NCI-H1436 (cell line): Measurements from ENCODE around the gene RAVER2.
"Not testable (repeated sequence)": the region's sequence is repeated elsewhere in the genome, so short reads cannot be mapped to it uniquely, and the experiment has no call there.

Experiments used
- DNase-seq: peaks from one replicate; lab custom pipeline; 2025; lab: John Stamatoyannopoulos, UW

Gene RAVER2

DNA sequence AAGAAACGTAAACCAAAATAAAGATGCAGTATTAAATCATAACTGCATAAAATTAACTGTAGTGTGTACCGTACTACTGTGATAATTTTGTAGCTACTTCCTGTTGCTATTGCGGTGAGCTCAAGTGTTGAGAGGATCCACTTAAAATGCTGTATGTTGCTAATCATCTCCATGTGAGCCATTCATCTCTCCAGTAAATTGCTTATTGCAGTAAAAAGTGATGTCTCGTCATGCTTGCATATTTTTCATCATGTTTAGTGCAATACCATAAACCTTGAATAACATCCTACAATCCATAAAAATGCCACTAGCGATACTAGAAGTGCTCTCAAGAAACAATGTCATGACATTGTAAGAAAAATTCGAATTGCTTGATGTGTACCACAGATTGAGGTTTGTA lies 66.3 kb downstream of the RAVER2 start:
- peak; percentile 14 for DNase-seq

DNA sequence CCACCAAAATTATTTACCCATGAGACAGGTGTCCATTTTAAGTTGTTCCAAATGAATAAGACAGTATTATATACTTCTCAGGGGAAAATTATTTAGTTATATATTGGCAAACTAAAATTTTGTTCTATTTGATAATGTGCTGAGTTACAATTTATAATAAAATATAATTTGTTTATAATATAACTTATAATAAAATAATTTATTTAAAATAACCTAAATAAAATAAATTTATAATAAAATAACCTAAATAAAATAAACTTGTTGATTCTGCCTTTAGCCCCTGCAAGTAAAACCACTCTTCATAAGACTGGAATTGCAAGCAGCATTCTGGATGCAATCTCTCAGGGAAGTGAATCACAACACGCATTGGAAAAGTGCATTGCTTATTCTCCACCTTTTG lies 69.6 kb downstream of the RAVER2 start:
- DNase-seq, result no peak

DNA sequence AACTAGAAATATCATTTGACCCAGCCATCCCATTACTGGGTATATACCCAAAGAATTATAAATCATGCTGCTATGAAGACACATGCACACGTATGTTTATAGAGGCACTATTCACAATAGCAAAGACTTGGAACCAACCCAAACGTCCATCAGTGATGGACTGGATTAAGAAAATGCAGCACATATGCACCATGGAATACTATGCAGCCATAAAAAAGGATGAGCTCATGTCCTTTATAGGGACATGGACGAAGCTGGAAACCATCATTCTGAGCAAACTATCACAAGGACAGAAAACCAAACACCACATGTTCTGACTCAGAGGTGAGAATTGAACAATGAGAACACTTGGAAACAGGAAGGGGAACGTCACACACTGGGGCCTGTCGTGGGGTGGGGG lies 72.5 kb downstream of the RAVER2 start:
- not testable (repeated sequence) for DNase-seq

GRCh38 chr1:64820572-64820971 lies 75.7 kb downstream of the RAVER2 start:
- not testable (repeated sequence) for DNase-seq

- DNase-seq, result no peak
These were observed 77.7 kb downstream of the RAVER2 start for GRCh38 chr1:64822621-64823020.

GRCh38 chr1:64823691-64824476 lies 79.0 kb downstream of the RAVER2 start:
- DNase-seq, result peak; percentile 60

DNA sequence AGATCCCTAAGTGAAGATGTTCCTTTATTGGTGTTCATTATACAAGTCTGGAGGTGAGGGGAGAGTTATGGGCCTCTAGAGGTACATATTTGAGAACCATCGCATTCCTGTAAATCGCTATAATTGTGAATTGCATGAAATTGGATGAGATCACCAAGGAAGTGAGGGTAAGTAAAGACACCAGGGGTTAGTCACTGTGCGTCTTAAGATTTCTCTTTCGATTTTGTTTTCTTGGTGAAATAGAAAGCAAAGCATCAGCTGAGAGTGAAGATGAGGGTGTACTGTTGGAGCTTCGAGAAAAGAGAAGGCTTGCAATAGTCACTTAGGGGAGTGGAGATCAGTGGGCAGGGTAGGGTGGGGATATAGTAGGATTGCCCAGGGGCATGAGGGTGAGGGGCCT lies 82.1 kb downstream of the RAVER2 start:
- DNase-seq, result no peak

GRCh38 chr1:64828829-64829228 lies 84.0 kb downstream of the RAVER2 start:
- no peak for DNase-seq

DNA sequence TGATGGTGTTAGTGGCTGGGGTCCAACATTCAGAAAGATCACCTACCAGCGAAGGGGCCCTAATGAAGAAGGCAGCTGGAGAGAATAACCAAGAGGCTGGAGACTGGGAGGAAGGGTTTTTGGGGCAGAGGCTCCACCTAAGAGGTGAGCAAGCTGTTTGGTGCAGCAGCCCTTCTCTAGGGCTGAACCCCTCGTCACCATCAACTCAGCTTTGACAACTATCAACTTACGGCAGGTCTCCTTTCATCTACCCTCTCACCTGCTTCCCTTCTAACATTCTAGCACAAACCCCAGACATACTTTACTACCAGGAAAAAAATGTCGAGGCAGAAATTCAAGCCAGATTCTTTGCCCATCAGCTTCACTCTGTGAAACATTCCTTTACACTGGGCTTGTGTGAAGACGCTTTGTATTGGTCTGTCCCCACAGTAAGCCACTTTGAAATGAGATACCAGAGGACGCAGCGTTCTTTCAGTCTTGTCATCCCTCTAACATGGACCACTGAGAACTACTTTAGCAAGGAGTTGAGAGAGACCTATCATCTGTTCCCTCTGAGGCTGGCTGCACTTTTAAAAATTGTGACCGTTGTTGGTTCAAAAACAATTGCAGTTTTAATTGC lies 84.6 kb downstream of the RAVER2 start:
- no peak for DNase-seq

DNA sequence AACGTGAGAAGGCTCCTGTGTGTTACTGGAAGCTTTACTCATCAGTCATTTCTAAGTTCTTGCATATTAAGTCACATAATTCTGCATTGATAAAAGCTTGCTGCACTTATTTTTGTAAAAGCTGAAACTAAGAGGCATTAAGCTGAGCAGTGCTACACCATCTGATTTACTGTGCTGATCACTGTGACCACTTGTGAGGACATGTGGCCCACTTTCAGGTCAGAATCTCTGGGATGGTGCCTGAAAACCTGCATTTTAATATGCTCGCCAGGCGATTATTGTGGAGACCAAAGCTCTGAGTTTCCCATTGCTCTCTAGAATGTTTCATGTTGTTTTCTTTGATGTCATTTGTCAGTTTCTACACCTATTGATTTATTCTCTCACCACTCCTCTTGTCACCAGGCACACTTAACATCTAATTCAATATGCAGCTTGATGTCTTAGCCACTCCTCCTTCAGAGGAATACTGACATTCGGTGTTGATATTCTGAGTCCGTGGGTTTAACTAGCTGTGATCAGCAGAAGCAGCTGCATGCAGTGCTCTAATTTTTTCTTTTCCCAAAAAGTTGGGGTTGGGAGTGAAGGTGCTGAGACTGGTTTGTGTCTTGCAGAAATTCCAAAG lies 85.3 kb downstream of the RAVER2 start:
- DNase-seq, result no peak

DNA sequence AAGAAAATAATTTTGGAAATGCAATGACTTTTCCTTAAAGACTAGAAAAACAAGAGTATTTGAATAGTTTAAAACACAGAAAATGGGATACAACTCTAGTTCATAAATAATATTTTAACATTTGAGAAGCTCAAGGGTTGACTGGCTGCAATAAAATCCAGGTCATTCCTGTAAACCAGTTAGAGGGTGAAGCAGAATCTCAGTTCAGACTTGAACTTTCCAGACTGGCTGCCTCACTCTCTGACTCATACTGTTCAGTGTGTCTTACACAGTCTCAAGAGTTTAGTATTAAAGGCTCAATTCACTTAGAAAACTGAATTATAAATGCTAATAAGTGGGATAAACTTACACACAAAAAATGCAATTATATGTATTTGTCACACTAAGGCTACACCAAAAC lies 89.9 kb downstream of the RAVER2 start:
- no peak for DNase-seq

GRCh38 chr1:64836802-64837201 lies 91.9 kb downstream of the RAVER2 start:
- no peak for DNase-seq

DNA sequence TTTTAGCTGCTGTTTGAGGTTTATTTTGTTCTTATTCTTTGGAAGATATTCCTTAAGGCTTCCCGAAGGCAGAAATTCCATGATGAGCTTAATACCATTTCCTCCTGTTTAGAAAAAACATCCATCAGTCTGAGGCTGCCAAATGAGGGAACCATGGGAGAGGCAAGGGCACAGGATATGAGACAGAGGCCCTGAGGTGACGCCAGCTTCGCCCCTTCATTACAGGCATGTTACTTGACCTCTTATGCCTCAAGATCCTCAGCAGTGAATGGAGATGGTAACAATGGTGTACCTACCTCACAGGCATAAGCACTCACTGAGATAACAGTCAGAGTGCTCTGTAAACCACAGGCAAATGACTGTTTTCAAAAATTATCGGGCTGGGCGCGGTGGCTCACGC lies 93.6 kb downstream of the RAVER2 start:
- no peak for DNase-seq

DNA sequence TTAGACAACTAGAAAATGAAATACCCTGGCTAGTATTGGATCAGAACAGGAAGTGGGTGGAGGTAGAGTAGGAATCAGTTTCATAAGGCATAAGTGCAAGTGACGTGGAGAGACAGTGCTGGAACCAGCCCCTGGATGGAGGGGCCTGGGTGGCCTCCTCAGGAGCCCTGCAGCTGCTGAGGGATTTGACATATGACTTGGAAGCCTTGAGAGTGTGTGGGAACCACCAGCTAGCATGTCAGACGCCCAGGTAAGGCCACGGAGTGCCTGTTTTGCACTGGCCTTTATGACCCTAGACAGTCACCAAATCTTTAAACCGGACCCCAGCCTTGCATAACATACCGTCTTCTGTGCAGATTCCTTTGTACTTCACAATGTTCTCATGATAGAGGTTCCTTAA lies 94.4 kb downstream of the RAVER2 start:
- DNase-seq, result no peak

GRCh38 chr1:64839732-64840405 lies 95.0 kb downstream of the RAVER2 start:
- no peak for DNase-seq

DNA sequence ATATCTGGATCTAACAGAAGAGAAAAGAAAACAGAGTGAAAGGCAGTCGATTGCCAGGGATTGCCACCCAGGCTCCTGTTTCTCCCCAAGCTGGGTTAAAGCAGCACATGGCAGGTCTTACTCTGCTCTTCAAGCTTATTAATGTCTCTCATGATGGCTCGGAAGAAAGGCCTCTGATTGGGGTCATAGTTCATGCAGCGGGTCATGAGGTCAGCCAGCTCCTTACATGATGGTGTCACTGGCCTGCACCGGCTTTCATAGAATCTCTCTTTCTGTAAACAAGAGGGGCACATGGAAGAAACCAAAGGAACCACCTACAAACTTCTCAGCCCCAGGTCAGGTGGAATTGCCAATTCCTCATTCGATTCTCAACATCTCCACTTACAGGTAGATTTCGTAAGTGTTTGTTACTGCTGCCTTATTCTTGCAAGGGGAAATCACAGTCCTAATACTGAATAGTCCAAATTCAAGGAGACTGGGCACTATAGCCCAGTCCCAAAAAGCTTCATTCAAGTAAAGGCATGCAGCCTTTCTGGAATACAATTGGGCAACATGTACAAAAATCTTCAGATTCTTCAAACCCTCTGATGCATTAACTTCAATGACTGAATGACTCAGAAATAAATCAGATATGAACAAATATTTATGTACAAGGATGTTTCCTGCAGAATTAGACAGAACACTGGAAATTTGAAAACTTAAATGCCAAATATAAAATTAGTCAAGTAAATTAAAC lies 96.6 kb downstream of the RAVER2 start:
- DNase-seq, result no peak

DNA sequence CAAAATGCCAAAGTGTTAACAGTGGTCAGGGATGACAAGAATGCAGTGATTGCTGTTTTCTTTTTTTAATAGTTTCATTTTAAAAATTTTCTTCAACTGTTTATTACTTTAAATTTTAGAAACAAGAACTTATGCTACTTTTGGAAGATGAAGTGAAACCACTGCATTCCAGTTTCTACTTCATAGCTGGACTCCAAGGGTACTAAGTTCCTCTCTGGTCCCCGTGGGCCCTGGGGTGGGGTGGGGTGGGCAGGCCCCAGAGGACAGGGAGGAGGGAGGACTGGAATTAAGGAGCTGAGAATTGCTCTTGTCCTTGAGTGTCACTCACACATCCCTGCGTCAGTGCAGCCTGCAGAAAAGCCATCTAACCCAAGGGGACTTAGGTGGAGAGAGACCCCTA lies 97.3 kb downstream of the RAVER2 start:
- no peak for DNase-seq

- DNase-seq, result no peak
These were observed 98.8 kb downstream of the RAVER2 start for GRCh38 chr1:64843675-64844074.

- DNase-seq, result no peak
These were observed 99.3 kb downstream of the RAVER2 start for GRCh38 chr1:64844175-64844574.

- DNase-seq, result no peak
These were observed 99.7 kb downstream of the RAVER2 start for GRCh38 chr1:64844609-64845008.

DNA sequence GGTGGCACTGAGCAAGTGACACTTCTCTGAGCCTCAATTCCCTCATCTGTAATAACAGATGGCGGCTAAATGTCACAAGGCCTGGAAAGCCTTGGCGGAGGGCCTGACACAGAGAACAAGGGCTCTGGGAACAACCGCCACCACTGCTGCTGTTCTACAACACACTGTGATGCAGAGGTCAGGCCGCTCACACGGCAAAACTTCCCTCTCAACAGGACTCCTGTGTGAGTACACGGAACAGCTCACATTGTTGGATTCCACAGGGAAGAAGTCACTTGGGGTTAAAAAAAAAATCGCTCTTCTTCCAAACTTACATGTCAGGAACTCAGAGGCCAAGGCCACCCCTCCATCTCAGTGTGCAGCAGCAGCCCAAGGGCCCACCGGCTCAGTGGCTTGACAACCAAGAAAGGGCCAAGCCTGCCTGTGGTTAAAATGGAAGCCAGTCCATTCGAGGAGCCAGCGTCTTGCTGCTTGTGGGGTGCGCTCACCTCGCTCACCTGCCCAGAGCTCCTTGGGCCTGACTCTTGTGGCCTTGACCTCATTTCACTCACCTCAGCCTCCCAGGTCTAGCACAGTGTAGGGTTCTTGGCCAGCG lies 101.1 kb downstream of the RAVER2 start:
- DNase-seq, result no peak
